Measurements from ENCODE around the gene NTM.

NTM gene

DNA sequence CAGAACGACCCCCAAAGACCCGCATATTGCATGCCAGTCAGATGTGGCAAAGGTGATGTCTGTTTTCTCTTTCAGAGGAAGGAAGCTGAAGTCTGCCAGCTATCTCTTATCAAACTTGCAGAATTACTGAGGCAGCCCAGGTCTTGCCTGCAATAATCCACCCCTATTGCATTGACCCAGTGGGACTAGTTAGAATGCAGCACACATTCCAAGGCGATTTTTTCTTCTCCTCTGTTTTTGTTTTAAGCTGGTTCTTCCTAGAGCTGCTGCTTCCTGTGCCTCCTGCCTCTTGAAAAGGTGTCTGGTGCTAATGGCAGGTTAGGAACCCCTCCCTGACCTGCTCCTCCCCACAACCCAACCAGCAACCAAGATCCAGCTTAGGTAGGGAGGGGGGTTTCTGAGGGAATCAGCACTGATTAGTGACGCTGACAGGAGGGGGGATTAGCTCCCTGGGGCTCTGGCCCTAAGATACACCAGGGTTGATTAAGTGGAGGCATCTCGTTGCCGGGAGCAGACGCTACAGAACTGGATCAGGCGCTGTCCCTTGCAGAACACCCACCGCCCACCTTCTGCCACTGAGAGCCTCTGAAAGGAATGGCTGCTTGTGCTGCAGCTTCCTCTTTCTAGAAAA is 2.8 kb downstream of the NTM start:
- no peak overlapping the region for H3K4me3 ChIP-seq (ENCODE audit: low read depth, low read length)
- TF ChIP-seq, protein P1, sequence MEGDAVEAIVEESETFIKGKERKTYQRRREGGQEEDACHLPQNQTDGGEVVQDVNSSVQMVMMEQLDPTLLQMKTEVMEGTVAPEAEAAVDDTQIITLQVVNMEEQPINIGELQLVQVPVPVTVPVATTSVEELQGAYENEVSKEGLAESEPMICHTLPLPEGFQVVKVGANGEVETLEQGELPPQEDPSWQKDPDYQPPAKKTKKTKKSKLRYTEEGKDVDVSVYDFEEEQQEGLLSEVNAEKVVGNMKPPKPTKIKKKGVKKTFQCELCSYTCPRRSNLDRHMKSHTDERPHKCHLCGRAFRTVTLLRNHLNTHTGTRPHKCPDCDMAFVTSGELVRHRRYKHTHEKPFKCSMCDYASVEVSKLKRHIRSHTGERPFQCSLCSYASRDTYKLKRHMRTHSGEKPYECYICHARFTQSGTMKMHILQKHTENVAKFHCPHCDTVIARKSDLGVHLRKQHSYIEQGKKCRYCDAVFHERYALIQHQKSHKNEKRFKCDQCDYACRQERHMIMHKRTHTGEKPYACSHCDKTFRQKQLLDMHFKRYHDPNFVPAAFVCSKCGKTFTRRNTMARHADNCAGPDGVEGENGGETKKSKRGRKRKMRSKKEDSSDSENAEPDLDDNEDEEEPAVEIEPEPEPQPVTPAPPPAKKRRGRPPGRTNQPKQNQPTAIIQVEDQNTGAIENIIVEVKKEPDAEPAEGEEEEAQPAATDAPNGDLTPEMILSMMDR (IDR thresholded peaks at IDR 0.05; ENCODE audit: borderline replicate concordance, insufficient read depth, low read depth, low read length) = no peak

DNA sequence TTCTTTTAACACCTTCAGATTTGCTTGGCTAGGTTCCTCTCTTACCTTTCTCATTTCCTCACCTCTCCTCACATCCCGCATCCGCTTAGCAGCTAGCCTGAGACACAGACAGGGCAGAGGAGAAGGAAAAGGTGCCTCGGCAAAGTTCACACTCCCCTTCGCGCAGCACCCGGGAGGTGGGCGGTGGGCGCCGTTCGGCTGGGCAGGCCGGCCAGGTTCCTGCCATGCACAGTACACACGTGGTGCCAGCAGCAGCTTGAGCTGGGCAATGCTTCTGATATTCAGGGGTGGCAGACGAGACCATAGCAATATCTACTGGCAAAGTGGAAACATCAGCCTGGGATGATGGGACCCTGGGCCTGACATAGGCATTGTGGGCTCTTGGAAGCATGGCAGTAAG is 3.3 kb downstream of the NTM start:
- TF ChIP-seq, protein P1 (IDR thresholded peaks at IDR 0.05; ENCODE audit: borderline replicate concordance, insufficient read depth, low read depth, low read length) = no peak
- H3K4me3 ChIP-seq (ENCODE audit: low read depth, low read length) = no peak overlapping the region

DNA sequence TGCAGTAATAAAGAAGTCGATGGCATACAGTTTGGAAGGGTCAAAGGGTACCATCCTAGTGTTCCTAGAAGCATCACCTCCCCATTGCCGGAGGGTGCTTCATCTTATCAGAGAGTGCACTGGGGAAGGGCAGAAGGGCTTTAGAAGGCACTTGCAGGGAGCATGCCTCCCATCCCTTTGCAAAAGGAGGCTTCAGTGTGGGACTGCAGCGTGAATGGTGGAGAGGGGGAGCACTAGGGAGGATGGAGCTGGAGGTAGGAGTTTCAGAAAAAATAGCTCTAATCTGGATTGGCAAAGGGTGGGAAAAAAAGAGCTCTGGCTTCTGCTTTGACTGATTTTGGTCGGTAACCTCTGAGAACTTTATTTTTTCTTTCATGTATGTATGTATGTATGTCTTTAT is 5.0 kb downstream of the NTM start:
- no peak overlapping the region for H3K4me3 ChIP-seq (ENCODE audit: low read depth, low read length)
- TF ChIP-seq, protein P1 (IDR thresholded peaks at IDR 0.05; ENCODE audit: borderline replicate concordance, insufficient read depth, low read depth, low read length) = no peak

DNA sequence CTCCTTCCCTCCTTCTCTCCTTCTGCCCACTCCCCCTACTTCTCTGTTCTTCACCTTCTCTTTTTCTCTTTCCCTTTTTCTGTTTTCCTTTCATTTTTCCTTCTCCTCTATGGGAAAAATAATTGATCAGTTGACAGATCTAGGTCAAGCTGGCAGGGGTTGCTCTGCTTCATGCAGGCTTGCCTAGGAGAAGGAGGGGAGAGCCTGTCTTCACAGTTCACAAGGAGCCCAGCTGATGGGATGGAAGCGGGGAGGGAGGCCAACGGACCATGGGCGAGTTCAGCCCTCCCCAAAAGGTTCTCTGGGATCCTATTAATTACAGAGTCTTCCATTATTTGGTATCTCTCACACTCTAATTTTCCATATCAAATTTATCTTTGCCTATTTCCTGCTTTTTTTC is 5.5 kb downstream of the NTM start:
- TF ChIP-seq, protein P1 (IDR thresholded peaks at IDR 0.05; ENCODE audit: borderline replicate concordance, insufficient read depth, low read depth, low read length) = no peak

DNA sequence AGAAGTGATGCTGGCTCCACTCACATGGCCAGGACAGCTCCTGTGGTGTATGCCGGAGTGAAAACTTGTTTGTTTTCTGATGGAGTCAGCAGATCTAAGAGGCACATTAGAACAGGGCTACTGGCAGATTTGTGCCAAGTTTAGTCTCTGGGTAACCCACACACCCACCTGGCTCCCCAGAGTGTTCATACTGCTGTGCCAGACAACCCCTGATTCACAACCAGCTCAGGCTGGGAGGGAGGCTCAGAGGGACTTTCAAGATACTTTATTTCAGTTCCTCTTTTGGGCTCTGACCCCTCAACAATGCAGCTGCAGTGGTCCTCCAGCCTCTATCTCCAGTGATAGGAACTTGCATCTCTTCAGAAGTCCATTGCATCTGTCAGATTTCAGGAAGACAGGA is 8.5 kb downstream of the NTM start:
- TF ChIP-seq, protein P1 (IDR thresholded peaks at IDR 0.05; ENCODE audit: borderline replicate concordance, insufficient read depth, low read depth, low read length) = no peak
- no peak overlapping the region for H3K4me3 ChIP-seq (ENCODE audit: low read depth, low read length)

More for the DNA sequence above, 5.5 kb downstream of the NTM start:
- no peak overlapping the region for H3K4me3 ChIP-seq (ENCODE audit: low read depth, low read length)

DNA sequence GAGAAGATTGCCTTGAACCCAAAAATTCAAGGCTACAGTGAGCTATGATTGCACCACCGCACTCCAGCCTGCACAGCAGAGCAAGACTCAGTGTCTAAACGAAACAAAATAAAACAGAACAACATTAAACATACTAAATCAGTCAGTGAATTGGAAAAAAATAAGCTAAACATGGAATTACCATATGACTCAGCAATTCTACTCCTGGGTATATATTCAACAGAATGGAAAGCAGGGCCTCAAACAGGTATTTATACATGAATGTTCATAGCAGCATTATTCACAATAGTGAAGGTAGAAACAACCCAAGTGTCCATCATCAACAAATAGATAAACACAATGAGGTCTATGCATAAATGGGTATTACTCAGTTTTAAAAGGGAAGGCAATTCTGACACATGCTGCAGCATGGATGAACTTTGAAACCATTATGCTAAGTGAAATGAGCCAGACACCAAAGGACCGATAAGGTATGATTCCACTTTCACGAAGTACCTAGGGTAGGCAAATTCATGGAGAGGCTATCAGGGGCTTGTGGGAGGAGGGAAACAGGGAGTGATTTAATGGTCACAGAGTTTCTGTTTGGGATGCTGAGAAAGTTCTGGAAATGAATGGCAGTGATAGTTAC is 15.5 kb downstream of the NTM start:
- TF ChIP-seq, protein P1 (IDR thresholded peaks at IDR 0.05; ENCODE audit: borderline replicate concordance, insufficient read depth, low read depth, low read length) = no peak
- H3K4me3 ChIP-seq (ENCODE audit: low read depth, low read length) = no peak overlapping the region

DNA sequence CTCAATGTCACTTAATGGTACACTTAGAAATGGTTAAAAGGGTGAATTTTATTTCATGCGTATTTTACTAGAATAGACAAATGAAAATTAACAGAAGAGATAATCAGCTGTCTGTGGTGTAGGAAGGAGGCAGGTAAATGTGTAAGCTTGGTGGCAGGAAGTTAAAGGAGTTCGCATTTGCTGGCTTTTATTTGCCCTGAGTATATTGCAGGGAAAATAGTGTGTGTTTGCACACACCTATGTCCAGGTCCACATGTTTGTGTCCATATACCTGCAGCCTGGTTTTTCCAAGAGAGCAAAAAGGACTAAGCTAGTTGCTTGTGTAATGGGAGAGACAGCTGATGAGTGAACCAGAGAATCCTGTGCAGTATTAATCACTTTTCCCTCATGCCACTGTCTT is 16.0 kb downstream of the NTM start:
- TF ChIP-seq, protein P1 (IDR thresholded peaks at IDR 0.05; ENCODE audit: borderline replicate concordance, insufficient read depth, low read depth, low read length) = no peak
- H3K4me3 ChIP-seq (ENCODE audit: low read depth, low read length) = no peak overlapping the region

Data from GM12875 (cell line).